Measurements from ENCODE around the gene LONP1.

Gene LONP1

DNA sequence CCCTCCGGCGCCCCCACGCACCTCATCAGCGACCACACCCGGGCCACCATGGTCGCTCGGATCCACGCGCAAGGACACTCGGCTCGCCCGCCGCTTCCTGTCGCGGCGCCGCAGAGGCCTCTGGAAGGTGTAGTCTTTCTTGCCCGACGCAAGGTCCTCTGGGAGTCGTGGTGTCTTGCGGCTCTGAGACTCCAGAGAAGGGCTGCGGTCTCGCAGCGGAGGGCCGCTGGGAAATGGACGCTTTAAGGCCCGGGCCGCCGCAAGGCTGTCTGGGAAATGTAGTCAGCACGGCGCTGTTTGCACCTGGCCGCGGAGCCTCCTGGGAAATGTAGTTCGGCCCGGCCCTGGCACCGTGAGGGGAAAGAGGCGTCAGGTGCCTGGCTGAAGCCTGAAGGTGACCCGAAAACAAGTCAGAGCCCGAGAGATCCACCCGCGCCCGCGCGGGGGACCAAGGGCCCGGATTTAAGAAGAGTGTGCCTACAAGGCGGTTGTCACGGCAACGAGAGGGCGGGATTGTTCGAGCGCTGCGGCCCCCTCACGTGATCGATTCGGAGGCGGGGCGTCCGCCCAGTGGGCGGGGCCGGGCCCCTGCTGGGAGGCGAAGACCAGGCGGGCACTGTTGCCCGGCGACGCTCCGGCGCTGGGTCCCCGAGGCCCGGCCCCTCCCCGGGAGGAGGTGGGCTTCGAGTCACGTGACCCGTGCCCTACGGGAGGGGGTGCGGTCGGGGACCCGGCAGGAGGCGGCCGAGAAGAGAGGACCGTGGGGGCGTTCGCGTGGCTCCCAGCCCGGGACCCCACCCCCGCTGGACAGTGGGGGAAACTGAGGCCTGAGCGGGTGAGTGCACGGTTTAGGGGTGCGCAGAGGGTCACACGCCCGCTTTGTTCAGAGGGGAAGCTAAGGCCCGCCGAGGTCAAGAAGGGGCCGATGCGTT is 39.2 kb downstream of the LONP1 start, which contains the start of the genes HSD11B1L and MICOS13 (continued):
- TF ChIP-seq PRDM4 (tag by site-specific recombination; IDR thresholded peaks at IDR 0.05) (no peak), CTCF (tag by site-specific recombination; IDR thresholded peaks at IDR 0.05) (0 out of 2 replicates have a peak, but pooled peaks have one; percentile 2), PRDM6 (tag by site-specific recombination; IDR thresholded peaks at IDR 0.05) (no peak), ZNF473 (tag by site-specific recombination; IDR thresholded peaks at IDR 0.05) (no peak), TCF7L2 (IDR thresholded peaks at IDR 0.05; ENCODE audit: borderline replicate concordance, low read depth, low read length) (no peak), MZF1 (tag by site-specific recombination; IDR thresholded peaks at IDR 0.05; ENCODE audit: borderline replicate concordance) (no peak), ZNF394 (tag by site-specific recombination; IDR thresholded peaks at IDR 0.05; ENCODE audit: borderline replicate concordance) (peak; percentile 12; the same call in 1 of the 2 replicates), ZEB2 (tag by site-specific recombination; IDR thresholded peaks at IDR 0.05) (peak; percentile 68), ZNF501 (tag by site-specific recombination; IDR thresholded peaks at IDR 0.05) (0 out of 2 replicates have a peak, but pooled peaks have one; percentile 7), ZNF791 (tag by site-specific recombination; IDR thresholded peaks at IDR 0.05) (no peak), ZNF76 (tag by site-specific recombination; IDR thresholded peaks at IDR 0.05; ENCODE audit: borderline replicate concordance, low read depth) (peak; percentile 100), KLF1 (tag by site-specific recombination; IDR thresholded peaks at IDR 0.05) (peak; percentile 70), KLF8 (tag by site-specific recombination; IDR thresholded peaks at IDR 0.05) (peak; percentile 84), ZIC2 (tag by site-specific recombination; IDR thresholded peaks at IDR 0.05) (peak; percentile 62), ZNF221 (tag by site-specific recombination; IDR thresholded peaks at IDR 0.05; ENCODE audit: borderline replicate concordance) (no peak), ZNF266 (tag by site-specific recombination; IDR thresholded peaks at IDR 0.05; ENCODE audit: low read depth) (no peak), ZNF366 (tag by site-specific recombination; conservative IDR thresholded peaks at IDR 0.05) (no peak), ZNF664 (tag by site-specific recombination; IDR thresholded peaks at IDR 0.05) (no peak), ZNF23 (tag by site-specific recombination; IDR thresholded peaks at IDR 0.05; ENCODE audit: borderline replicate concordance) (no peak), ZNF423 (tag by site-specific recombination; IDR thresholded peaks at IDR 0.05) (no peak), ZNF157 (tag by site-specific recombination; IDR thresholded peaks at IDR 0.05) (no peak), ZNF623 (tag by site-specific recombination; IDR thresholded peaks at IDR 0.05) (no peak), ZNF18 (tag by site-specific recombination; IDR thresholded peaks at IDR 0.05) (no peak)
- TF ChIP-seq, protein P1, sequence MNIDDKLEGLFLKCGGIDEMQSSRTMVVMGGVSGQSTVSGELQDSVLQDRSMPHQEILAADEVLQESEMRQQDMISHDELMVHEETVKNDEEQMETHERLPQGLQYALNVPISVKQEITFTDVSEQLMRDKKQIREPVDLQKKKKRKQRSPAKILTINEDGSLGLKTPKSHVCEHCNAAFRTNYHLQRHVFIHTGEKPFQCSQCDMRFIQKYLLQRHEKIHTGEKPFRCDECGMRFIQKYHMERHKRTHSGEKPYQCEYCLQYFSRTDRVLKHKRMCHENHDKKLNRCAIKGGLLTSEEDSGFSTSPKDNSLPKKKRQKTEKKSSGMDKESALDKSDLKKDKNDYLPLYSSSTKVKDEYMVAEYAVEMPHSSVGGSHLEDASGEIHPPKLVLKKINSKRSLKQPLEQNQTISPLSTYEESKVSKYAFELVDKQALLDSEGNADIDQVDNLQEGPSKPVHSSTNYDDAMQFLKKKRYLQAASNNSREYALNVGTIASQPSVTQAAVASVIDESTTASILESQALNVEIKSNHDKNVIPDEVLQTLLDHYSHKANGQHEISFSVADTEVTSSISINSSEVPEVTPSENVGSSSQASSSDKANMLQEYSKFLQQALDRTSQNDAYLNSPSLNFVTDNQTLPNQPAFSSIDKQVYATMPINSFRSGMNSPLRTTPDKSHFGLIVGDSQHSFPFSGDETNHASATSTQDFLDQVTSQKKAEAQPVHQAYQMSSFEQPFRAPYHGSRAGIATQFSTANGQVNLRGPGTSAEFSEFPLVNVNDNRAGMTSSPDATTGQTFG (tag by site-specific recombination; IDR thresholded peaks at IDR 0.05; ENCODE audit: borderline replicate concordance), result 0 out of 2 replicates have a peak, but pooled peaks have one; percentile 7
- TF ChIP-seq, protein P2, sequence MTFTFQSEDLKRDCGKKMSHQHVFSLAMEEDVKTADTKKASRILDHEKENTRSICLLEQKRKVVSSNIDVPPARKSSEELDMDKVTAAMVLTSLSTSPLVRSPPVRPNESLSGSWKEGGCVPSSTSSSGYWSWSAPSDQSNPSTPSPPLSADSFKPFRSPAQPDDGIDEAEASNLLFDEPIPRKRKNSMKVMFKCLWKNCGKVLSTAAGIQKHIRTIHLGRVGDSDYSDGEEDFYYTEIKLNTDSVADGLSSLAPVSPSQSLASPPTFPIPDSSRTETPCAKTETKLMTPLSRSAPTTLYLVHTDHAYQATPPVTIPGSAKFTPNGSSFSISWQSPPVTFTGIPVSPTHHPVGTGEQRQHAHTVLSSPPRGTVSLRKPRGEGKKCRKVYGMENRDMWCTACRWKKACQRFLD (tag by site-specific recombination; IDR thresholded peaks at IDR 0.05), result no peak
- TF ChIP-seq, protein P3, sequence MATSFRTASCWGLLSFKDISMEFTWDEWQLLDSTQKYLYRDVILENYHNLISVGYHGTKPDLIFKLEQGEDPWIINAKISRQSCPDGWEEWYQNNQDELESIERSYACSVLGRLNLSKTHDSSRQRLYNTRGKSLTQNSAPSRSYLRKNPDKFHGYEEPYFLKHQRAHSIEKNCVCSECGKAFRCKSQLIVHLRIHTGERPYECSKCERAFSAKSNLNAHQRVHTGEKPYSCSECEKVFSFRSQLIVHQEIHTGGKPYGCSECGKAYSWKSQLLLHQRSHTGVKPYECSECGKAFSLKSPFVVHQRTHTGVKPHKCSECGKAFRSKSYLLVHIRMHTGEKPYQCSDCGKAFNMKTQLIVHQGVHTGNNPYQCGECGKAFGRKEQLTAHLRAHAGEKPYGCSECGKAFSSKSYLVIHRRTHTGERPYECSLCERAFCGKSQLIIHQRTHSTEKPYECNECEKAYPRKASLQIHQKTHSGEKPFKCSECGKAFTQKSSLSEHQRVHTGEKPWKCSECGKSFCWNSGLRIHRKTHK (tag by site-specific recombination; IDR thresholded peaks at IDR 0.05), result no peak
